Smooth muscle cell (in vitro differentiated cells): ENCODE results near the gene SURF6. TPM values are rescaled to one million over a fixed set of nuclear protein-coding genes. Genes with fewer than 3 reads are reported as not detected.
"Not testable (repeated sequence)": the region's sequence is repeated elsewhere in the genome, so short reads cannot be mapped to it uniquely, and the experiment has no call there.

Experiments
- DNase-seq: peaks from one replicate; lab custom pipeline; 2025; ENCODE audit not compliant: unreplicated experiment; lab: John Stamatoyannopoulos, UW
- H2AFZ ChIP-seq: fragments of 200-600 bp; sonication (generic); 2 replicates; pipeline ENCODE4 v1.6.0; 2016; ENCODE audit warnings: antibody characterized with exemption, low read depth, mild to moderate bottlenecking
- H3F3A ChIP-seq: fragments of 200-600 bp; sonication (generic); 2 replicates; pipeline ENCODE4 v1.6.0; 2017; ENCODE audit warnings: antibody characterized with exemption, low read depth
- H3K27ac ChIP-seq: fragments of 200-600 bp; sonication (generic); 2 replicates; pipeline ENCODE4 v1.5.1; 2016; ENCODE audit warnings: low read depth, mild to moderate bottlenecking
- H3K27me3 ChIP-seq: fragments of 200-600 bp; sonication (generic); 2 replicates; pipeline ENCODE4 v1.6.1; 2016; ENCODE audit warnings: low read depth, mild to moderate bottlenecking
- H3K36me3 ChIP-seq: fragments of 200-600 bp; sonication (generic); 2 replicates; pipeline ENCODE4 v1.5.1; 2016; ENCODE audit warnings: low read depth
- H3K4me1 ChIP-seq: fragments of 200-600 bp; sonication (generic); 2 replicates; pipeline ENCODE4 v1.5.1; 2016; ENCODE audit warnings: low read depth
- H3K4me2 ChIP-seq: fragments of 200-600 bp; sonication (generic); 2 replicates; pipeline ENCODE4 v1.6.0; 2016; ENCODE audit warnings: mild to moderate bottlenecking
- H3K4me3 ChIP-seq: fragments of 200-600 bp; sonication (generic); 2 replicates; pipeline ENCODE4 v1.5.1; 2016; ENCODE audit warnings: mild to moderate bottlenecking
- H3K79me2 ChIP-seq: fragments of 200-600 bp; sonication (generic); 2 replicates; pipeline ENCODE4 v1.6.0; 2016; ENCODE audit warnings: low read depth, mild to moderate bottlenecking
- H3K9ac ChIP-seq: fragments of 200-600 bp; sonication (generic); 2 replicates; pipeline ENCODE4 v1.6.0; 2016; ENCODE audit warnings: low read depth
- H3K9me3 ChIP-seq: fragments of 200-600 bp; sonication (generic); replicated peaks from 2 replicates; pipeline ENCODE4 v1.5.1; 2016; ENCODE audit warnings: low read depth
- H4K20me1 ChIP-seq: fragments of 200-600 bp; sonication (generic); 2 replicates; pipeline ENCODE4 v1.6.0; 2016; ENCODE audit warnings: low read depth
- WGBS: methylation state at CpG from one replicate; pipeline ENCODE4 v1.1.7; 2016; ENCODE audit warnings: low lambda C conversion rate; 5-methylcytosine and 5-hydroxymethylcytosine counted together
- polyA plus RNA-seq: library from polyadenylated mRNA; unstranded; fragments of >200 nt; fragmentation: Nextera tagmentation; extraction: Ambion mirVana; gene quantifications from 2 replicates; pipeline ENCODE4 v1.2.1, GENCODE V29; 2016
- total RNA-seq: library from RNA; depleted of rRNA; stranded (reverse); fragments of >200 nt; gene quantifications from 2 replicates; pipeline ENCODE4 v1.2.3, GENCODE V29; 2014
- TF ChIP-seq, protein P1 (sequence below): fragments of 200-600 bp; sonication (generic); IDR thresholded peaks from 2 replicates; pipeline ENCODE4 v1.5.1; 2017; ENCODE audit warnings: borderline replicate concordance, mild to moderate bottlenecking, antibody characterized with exemption; ENCODE audit not compliant: insufficient read depth, poor library complexity, severe bottlenecking

Gene SURF6
- total and polyA plus RNA-seq, 2 experiments from 2014 or later = 8.1 to 17.8 TPM

DNA sequence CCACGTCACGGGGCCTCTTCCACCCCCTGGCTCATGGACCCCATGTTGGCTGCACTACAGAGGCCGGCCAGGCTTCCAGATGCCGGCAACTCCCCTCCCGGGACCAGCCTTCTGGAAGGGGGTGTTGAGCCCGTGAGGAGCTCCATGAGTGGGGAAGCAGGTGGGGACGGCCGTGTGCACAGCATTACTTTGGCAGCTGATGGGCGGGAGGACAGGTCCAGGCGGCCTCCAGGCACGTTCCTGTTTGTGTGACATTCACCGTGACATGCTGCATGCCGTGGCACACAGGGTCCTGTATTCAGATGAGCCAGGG is 31.9 kb downstream of the SURF6 start:
- Histone ChIP-seq H3F3A (no peaks in the 10 kb centered on the region), H3K4me1 (no peaks in the 10 kb centered on the region), H3K9ac (no peak overlapping the region), H3K27me3 (no peaks in the 10 kb centered on the region), H2AFZ (no peak overlapping the region), H3K9me3 (no peaks in the 10 kb centered on the region), H3K79me2 (no peaks in the 10 kb centered on the region), H3K4me3 (no peak overlapping the region), H3K36me3 (no peaks in the 10 kb centered on the region), H3K27ac (no peak overlapping the region), H4K20me1 (no peaks in the 10 kb centered on the region), H3K4me2 (no peak overlapping the region)
- TF ChIP-seq, protein P1, sequence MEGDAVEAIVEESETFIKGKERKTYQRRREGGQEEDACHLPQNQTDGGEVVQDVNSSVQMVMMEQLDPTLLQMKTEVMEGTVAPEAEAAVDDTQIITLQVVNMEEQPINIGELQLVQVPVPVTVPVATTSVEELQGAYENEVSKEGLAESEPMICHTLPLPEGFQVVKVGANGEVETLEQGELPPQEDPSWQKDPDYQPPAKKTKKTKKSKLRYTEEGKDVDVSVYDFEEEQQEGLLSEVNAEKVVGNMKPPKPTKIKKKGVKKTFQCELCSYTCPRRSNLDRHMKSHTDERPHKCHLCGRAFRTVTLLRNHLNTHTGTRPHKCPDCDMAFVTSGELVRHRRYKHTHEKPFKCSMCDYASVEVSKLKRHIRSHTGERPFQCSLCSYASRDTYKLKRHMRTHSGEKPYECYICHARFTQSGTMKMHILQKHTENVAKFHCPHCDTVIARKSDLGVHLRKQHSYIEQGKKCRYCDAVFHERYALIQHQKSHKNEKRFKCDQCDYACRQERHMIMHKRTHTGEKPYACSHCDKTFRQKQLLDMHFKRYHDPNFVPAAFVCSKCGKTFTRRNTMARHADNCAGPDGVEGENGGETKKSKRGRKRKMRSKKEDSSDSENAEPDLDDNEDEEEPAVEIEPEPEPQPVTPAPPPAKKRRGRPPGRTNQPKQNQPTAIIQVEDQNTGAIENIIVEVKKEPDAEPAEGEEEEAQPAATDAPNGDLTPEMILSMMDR = no peak
- WGBS = 81% methylated on average over 13 of the region's 13 CpGs
- DNase-seq = no peak

DNA sequence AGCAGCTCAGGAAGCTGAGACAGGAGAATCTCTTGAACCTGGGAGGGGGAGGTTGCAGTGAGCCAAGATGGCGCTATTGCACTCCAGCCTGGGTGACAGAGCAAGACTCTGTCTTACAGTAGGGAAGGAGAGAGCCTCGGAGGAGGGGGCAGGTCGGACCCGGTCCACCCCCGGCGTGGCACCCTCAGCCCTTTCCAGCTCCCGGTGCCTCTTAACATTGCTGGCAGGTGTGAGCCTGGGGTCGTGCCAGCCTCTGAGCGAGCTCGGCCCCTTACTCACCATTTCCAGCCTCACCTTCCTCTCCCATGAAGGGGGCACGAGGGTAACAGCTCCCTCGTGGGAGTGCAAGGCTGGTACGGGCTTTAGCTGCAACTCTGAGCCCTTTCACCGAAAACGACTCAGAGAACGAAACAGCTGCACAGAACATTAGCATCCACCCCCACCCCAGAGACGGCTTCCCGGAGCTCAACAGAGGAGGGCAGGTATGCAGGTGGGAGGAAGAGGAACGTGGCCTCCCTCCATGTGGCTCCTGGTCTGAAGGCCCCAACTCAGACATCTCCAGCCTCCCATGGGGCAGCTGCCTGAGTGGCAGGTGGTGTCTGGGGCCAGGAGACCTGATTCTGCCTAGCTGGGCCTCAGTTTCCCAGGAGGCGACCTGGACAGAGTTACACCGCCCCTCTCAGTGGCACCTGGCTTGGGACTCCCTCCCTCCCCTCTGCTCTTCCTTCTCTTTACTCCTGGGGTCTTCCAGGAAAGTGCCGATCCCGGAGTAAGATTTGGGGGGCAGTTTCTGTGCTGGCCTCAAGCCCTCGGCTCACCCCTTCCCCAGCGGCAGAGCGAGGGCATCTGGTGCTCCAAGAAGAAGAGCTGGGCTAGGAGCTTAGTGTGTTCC is 32.5 kb downstream of the SURF6 start:
- Histone ChIP-seq H3K36me3 (no peaks in the 10 kb centered on the region), H3K27ac (no peak overlapping the region), H3K79me2 (no peaks in the 10 kb centered on the region), H3K9ac (no peak overlapping the region), H3F3A (no peaks in the 10 kb centered on the region), H3K4me3 (no peak overlapping the region), H3K4me2 (no peak overlapping the region), H4K20me1 (no peaks in the 10 kb centered on the region), H3K27me3 (no peaks in the 10 kb centered on the region), H2AFZ (no peak overlapping the region), H3K4me1 (no peaks in the 10 kb centered on the region), H3K9me3 (no peaks in the 10 kb centered on the region)
- 85% methylated on average over 26 of the region's 26 CpGs for WGBS
- TF ChIP-seq, protein P1 = no peak
- DNase-seq = no peak

DNA sequence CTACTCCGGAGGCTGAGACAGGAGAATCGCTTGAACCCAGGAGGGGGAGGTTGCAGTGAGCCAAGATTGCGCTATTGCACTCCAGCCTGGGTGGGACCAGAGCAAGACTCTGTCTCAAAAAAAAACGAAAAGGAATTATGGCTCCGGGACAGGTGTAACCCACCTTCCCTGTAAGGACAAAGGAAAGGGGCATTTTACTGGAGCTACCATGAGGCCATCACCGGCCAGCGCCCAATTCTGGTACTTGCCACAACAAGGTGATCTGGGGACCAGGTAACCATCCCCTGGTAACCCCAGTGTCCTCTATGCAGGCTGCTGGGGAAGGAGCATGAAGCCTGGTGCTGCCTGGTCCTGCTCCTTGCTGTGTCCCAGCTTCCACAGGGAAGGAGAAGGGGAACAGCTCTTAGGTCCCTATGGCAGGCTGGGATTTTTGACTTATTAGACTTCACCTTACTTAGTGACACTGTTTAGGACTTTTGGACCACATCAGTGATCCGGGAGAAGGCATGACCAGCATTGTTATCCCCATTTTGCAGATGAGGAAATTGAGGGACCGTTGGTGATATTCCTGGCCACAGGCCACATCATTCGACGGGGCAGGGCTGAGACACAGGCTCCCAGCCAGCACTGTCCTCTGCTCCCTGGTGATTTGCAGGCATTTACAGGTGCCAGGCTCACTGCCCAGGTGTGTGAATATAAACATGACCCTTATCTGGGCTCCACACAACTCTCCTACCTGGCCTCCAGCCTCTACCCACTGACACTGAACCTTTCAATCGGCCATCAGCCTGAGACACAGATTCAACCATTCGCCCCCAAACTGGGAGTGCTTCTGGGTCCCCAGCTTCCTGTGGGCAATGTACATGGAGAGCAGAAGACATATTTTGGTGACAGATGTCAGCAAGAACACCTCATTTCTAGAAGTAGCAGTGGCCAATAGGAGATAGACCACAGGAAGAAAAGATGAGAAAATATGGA is 34.4 kb downstream of the SURF6 start:
- no peak overlapping the region for H2AFZ ChIP-seq
- H3K27me3 ChIP-seq = no peaks in the 10 kb centered on the region
- H3K4me2 ChIP-seq = no peak overlapping the region
- no peak overlapping the region for H3K4me3 ChIP-seq
- no peaks in the 10 kb centered on the region for H3K9me3 ChIP-seq
- no peaks in the 10 kb centered on the region for H3F3A ChIP-seq
- no peaks in the 10 kb centered on the region for H4K20me1 ChIP-seq
- no peaks in the 10 kb centered on the region for H3K79me2 ChIP-seq
- no peak overlapping the region for H3K9ac ChIP-seq
- H3K27ac ChIP-seq = no peak overlapping the region
- WGBS = 95% methylated on average over 13 of the region's 13 CpGs
- TF ChIP-seq, protein P1 = no peak
- no peak for DNase-seq
- H3K4me1 ChIP-seq = no peaks in the 10 kb centered on the region
- no peaks in the 10 kb centered on the region for H3K36me3 ChIP-seq

DNA sequence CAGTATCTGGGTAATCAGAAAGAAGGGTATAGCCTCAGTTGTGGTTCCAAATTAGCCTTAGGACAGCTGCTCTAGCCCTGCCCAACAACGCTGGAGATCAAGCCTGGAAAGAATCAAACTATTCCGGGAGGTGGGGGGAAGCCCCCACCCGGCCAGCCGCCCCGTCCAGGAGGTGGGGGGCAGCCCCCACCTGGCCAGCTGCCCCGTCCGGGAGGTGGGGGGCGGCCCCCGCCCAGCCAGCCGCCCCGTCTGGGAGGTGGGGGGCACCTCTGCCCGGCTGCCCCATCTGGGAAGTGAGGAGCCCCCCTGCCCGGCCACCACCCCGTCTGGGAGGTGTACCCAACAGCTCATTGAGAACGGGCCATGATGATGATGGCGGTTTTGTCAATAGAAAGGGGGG is 36.0 kb downstream of the SURF6 start:
- H3K9me3 ChIP-seq, H4K20me1 ChIP-seq, H3K27me3 ChIP-seq, H3K36me3 ChIP-seq, H3K4me1 ChIP-seq, DNase-seq, H3K4me2 ChIP-seq, H3K79me2 ChIP-seq, H3K27ac ChIP-seq, H3K9ac ChIP-seq, H3F3A ChIP-seq, H3K4me3 ChIP-seq, H2AFZ ChIP-seq: not testable (repeated sequence)
- 87% methylated on average over 6 of the region's 16 CpGs for WGBS
